ENCODE results near the gene ADRA2B. TPM values are rescaled to one million over a fixed set of nuclear protein-coding genes. Genes with fewer than 3 reads are reported as not detected.
A peak's percentile ranks its signal among the peaks of the same experiment; 100 is the strongest.
"Not testable (repeated sequence)": the region's sequence is repeated elsewhere in the genome, so short reads cannot be mapped to it uniquely, and the experiment has no call there.

The ADRA2B gene
- 1 to 10 TPM in 4 of 5 donors, under 1 TPM in 1; 0.60 to 1.6 (median 1.2) TPM for polyA plus RNA-seq (ENCODE audit: insufficient read depth in 1 of 5, insufficient read length in 5 of 5, low replicate concordance in 1 of 5)
- long read RNA-seq, donor 1, partial matches to known transcripts, result 0 of 3 reads
- long read RNA-seq, donor 1, other reads (novel, unspliced or antisense), result 0 of 3 reads
- long read RNA-seq, donor 2, result 0 reads
- long read RNA-seq, donor 3, partial matches to known transcripts, result 0 of 1 reads
- long read RNA-seq, donor 3, other reads (novel, unspliced or antisense), result 0 of 1 reads
- long read RNA-seq, donor 4, result 0 reads
- long read RNA-seq, donor 5, result 0 reads
- long read RNA-seq, donor 6, result 0 reads
- long read RNA-seq, donor 7, partial matches to known transcripts, result 0 of 1 reads
- long read RNA-seq, donor 7, other reads (novel, unspliced or antisense), result 0 of 1 reads
- long read RNA-seq, donor 8, result 0 reads

GRCh38 chr2:96116424-96116878, at the start of gene ADRA2B:
Gene ADRA2B, minus strand, starts transcription at chr2:96116571. Its CDS starts 422 bp downstream, at chr2:96116149.
- DNase-seq, result peak; percentile 45 to 57

DNA sequence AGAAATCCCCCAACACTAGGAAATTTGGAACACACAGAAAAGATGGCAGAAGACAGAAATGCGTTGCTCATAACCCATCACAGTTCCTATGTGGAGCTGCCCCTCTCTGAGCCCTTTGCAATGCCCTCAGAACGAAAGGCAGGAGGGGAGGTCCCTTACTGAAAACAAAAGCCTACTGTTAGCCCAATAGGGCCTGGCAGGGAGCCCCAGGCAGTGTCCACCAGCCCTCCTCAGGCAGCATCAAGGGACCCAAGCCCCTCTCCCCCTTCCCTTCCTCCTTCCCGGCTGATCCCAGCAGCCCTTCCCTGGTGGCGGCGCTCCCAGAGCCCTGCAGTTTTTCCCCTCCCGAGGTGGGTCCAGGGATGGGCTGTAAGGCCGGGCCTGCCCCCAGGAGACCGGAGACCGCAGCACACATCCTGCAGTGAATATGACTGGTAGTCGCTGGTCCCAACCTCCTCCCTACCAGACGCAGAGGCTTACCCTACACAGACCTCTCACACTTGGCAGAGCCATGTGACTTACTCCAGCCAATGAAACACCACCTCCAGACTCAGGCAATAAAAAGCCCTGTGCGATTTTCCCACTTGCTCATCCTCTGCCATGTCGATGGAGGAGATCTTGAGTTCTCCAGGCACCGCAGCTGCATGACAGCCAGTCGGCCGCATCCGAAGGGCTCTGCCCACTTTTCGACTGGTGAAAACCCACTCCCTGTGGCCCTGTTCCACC, 48.3 kb upstream of the ADRA2B start:
- no peak for DNase-seq

DNA sequence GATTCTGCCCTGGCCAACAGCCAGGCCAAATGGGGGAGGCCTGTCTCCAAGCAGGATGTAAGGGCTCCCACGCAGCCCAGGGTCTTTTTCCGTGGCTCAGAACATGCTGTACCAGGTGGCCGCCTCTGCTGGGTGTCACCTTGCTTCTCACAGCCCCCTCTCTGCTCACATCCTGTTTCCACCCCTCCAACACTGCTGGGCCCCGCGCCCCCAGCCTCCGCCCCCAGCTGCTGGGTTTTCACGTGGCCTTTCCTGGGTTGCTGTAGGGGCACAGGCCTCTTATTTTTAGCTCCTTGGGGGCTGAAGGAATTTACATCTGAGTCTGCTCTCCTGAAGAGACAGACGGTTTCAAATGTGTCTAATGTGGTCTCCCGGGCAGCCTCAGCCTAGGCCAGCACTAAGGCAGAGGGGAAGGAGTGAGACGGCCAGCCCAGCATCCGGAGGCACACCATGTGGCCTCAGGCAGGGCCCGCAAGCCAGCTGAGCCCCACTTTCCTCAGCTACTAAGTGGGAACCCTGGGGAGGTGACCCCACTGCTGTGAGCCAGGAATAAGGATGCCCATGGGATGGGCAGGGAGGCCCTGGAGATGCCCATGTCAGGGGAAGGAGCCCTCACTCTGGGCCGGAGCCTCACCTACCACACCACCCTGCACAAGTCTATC, 47.5 kb upstream of the ADRA2B start:
- no peak for DNase-seq

- DNase-seq, result no peak
These were observed 47.0 kb upstream of the ADRA2B start for GRCh38 chr2:96163415-96163767.

DNA sequence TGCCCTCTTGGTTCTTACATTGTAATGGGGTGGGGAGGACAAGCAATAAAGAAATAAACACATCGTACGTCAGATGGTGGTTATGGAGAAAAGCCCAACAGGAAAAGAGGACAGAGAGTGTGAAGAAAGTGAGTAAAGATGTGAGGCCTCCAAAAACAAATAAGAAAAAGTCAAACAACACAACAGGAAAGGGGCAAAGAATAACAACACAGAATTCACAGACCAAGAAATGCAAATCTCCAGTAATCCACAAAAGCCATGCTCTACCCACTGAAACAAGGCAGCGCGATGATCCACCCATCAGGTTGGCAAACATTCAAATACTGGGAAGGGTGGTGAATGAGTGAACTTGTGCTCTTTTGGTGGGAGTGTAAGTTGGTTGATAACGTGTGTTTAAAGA, 45.5 kb upstream of the ADRA2B start:
- no peak for DNase-seq

DNA sequence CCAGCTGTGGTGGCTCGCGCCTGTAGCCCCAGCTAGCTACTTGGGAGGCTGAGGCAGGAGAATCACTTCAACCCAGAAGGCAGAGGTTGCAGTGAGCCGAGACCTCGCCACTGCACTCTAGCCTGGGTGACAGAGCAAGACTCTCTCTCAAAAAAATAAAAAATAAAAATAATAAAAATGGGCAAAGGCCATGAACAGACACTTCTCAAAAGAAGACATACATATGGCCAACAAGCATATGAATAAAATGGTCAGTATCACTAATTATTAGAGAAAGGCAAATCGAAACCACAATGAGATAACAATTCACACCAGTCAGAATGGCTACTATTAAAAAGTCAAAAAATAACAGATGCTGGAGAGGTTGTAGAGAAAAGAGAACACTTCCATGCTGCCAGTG, 44.0 kb upstream of the ADRA2B start:
- not testable (repeated sequence) for DNase-seq

DNA sequence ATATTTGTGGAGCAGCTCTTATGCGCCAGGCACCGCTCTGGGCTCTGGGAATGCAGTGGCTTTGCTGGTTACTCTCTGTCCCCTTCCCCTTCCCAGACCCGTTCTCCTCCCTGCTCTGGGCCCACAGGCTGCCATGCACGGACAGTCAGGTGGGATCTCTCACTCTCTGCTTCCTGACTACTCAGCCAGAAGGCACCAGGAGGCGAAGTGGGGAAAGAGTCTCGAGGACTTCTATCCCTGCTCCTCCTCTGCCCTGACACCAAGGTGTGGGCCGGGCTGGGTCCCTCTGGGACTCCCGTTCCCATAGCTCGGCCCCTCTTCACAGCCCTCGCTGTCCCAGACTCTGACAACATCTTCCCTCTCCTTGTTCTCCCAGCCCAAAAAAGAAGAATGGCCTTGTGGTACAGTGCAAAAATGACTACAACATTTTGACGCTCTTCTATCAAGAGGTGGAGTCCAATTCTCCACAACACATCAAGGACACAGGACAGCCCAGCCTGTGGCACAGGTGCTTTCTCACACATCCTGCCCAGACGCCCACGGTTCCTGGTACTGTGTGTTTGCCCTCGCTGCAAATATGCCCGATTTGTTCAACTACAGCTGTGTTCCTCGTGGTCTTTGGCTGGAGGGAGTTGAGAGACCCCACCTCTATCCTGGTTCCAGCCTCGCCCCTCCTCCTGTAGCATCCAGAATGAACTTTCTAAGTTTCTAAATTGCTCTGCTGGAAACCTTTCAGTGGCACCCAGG, 42.9 kb upstream of the ADRA2B start:
- no peak for DNase-seq

DNA sequence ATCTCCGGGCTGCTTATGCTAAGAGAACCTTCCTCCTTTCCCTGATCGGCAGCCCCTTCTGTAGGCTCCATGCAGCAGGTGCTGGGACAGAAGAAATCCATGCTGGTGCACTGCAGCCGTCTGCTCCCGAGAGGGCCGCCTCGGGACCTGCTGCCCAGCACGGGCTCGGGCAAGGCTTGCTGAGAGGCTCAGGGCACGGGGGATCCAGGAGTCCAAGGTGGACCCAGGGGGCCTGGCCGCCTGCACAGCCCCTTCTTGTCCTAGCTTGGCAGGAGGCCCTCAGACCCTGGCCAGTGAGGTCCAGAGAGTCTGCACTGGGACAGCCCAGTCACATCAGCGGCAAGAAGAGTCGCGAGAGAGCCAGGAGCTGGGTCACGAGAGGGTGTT, 42.2 kb upstream of the ADRA2B start:
- DNase-seq, result no peak

- DNase-seq, result no peak
These were observed 41.5 kb upstream of the ADRA2B start for GRCh38 chr2:96157649-96158553.

DNA sequence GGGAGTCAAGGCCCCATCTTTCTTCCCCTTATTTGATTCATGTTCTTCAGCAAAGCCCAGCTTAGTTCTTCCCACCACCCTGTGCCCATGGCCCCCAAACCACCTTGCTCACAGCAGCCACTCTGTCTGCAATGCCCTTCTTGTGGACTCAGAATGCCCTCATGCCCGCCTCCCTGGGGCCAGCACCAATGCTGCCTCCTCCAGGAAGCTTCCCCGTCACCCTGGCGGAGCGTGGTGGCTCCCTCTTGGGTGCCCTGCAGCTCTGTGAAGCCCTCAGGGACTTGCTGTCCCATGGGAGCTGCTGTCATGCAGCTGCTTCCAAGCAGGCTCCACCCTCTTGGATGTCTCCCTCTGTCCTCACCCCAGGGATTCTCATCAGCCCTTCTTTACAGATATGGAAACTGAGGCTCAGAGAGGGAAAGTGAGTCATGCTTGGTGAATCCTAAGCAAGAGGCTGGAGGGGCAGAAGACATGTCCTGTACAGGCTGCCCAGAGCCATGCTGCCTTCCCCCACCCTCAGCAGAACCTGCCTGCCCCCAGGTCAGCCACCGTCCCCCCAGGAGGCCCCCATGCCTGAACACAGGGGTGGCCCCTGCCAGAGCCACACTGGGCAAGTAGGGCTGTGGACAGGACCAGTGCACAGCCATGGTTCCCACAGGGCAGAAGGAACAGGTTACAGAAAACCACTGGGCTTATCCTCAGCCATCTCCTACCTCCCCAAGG, 40.7 kb upstream of the ADRA2B start:
- no peak for DNase-seq

DNA sequence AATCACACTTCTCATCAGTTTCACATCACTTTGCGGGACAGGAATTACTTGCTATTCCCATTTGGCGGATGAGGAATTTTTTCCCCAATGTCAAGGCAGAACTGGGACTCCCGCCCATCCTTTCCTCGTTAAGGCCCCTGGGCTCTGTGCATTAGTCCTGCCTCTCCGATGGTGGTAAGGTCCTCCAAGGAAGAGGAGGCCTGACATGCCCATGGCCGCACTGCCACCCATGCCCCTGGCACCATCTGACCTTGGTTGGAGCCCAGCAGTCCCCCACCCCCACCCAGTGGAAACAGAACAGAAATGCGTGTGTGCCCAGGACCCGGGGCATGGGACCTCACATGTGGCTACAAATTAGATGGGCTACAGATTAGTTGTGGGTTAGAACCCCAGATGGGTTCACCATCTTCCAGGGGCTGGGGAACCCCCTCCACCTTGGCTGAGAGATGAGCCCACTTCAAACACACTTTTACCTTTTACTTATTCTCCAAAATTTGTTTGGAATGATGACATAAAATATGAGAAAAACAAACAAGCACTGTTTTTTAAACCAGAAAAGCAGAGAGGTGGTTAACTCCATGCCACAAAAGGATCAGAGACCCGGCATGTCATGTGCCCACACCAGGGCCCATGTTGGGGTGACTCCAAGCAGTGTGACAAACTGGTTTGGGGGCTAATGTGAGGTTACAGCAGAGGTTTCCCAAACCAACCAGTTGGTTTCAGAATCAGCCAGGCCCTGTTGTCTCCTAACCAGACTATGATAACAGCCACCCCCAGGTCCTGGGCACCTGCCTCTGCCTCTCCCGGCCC, 39.8 kb upstream of the ADRA2B start:
- no peak for DNase-seq

DNA sequence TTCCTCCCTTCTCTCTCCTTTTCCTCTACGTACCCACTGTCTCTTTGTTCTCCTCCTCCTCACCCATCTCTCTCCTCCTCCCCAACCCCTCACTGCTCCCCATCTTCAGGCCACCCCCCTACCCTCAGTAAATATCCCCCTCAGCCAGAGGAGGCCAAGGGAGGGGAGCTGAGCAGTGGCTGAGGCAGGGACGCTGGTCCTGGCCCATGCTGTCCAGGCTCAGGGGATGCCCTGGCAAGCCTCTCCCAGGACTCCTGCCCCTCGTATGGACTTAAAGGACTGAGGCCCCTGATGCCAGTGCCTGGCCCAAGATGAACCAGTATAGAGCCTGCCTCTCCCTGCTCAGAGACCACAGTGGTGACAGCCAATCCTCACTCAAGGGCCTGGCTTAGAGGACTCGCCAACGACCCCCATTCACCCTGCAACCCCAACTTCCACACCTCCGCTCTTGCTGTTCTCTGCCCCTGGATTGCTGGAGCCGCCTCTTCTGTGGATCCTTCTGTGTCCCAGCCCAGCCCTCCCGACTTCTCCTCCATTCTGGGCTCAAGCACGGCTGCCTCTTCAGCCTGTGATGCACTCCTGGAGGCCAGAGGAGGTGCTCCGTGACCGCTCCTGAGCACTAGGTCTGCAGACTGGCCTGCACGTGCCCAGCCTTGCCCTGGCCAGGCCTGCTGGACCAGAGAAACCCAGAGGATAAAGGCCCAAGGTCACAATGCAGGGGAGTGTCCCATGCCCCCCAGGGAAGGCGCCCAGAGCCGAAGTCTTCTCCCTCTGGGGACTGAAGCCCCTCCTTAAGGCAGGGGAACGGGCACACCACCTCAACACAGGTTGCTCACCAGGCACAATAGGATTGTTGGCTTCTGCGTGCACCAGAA, 38.4 kb upstream of the ADRA2B start:
- no peak for DNase-seq

DNA sequence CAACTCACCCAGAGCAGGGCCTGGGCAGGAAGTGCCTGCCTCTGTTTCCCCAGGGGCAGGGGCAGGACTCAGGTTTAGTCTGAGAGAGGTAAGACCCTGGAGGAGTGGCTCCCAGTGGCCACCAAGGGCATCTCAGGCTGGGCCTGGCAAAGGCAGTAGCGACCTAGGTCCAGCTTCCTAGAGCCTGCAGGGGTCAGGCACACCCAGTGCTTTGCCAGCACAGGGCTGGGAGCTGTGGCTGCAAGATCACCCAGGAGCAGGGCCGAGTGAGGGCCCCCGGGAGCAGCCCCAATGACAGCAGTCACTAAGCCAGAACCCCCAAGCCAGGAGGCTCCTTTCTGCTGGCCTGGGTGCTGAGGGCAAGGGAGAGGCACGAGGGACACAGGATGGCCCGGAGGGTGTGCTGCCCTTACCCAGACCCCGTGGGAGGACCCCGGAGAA, 37.6 kb upstream of the ADRA2B start:
- DNase-seq, result no peak

DNA sequence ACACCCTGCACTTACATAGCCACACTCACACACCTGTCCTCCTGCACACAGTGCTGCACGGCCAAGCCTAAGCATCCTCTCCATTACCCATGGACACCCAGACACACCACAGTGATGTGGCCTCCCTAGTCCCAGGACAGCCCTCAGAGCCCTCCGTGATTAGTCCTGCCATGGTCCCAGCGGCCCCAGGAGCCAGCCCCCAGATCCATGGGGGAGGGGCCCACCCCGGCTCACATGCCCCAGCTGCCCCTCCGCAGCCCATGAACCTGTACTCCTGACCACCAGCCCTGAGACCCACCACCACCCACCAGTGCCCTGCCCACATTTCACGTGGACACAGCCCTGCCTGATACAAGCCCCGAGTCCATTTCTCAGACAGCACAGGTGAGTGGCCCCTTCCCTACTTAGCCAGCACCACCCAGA, 36.9 kb upstream of the ADRA2B start:
- DNase-seq, result no peak

GRCh38 chr2:96152304-96153161, 36.2 kb upstream of the ADRA2B start:
- no peak for DNase-seq

- DNase-seq, result no peak
These were observed 35.4 kb upstream of the ADRA2B start for GRCh38 chr2:96151595-96152303.

All from right lung (tissue), 10 donors.